ENCODE results near the gene TBCE.
"Not testable (repeated sequence)": the region's sequence is repeated elsewhere in the genome, so short reads cannot be mapped to it uniquely, and the experiment has no call there.

Gene TBCE

DNA sequence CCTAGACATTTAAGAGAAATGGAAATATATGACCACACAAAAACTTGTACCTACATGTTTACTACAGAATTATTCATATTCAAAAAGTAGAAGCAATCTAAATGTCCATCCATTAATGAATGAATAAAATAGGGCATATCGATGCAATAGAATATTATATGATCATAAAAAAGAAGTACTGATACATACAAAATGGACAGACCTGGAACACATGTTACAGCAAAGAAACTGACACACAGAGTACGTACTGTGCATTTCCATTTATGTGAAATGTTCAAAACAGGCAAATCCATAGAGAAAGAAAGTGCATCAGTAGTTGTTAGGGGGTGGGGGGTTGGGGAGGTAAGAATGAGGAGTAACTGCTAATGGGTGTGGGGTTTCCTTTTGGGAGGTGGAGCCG lies 97.8 kb downstream of the TBCE start:
- TF ChIP-seq, protein P1, sequence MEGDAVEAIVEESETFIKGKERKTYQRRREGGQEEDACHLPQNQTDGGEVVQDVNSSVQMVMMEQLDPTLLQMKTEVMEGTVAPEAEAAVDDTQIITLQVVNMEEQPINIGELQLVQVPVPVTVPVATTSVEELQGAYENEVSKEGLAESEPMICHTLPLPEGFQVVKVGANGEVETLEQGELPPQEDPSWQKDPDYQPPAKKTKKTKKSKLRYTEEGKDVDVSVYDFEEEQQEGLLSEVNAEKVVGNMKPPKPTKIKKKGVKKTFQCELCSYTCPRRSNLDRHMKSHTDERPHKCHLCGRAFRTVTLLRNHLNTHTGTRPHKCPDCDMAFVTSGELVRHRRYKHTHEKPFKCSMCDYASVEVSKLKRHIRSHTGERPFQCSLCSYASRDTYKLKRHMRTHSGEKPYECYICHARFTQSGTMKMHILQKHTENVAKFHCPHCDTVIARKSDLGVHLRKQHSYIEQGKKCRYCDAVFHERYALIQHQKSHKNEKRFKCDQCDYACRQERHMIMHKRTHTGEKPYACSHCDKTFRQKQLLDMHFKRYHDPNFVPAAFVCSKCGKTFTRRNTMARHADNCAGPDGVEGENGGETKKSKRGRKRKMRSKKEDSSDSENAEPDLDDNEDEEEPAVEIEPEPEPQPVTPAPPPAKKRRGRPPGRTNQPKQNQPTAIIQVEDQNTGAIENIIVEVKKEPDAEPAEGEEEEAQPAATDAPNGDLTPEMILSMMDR (IDR thresholded peaks at IDR 0.05; ENCODE audit: control insufficient read depth, extremely low read depth, insufficient read depth) = no peak
- H3K4me3 ChIP-seq (ENCODE audit: low read depth, low read length) = no peak overlapping the region
- DNase-seq (ENCODE audit: low read depth) = no peak

GRCh38 chr1:235468004-235468403 lies 100.8 kb downstream of the TBCE start:
- no peak for DNase-seq (ENCODE audit: low read depth)
- H3K4me3 ChIP-seq (ENCODE audit: low read depth, low read length) = no peak overlapping the region
- TF ChIP-seq, protein P1 (IDR thresholded peaks at IDR 0.05; ENCODE audit: control insufficient read depth, extremely low read depth, insufficient read depth) = no peak

DNA sequence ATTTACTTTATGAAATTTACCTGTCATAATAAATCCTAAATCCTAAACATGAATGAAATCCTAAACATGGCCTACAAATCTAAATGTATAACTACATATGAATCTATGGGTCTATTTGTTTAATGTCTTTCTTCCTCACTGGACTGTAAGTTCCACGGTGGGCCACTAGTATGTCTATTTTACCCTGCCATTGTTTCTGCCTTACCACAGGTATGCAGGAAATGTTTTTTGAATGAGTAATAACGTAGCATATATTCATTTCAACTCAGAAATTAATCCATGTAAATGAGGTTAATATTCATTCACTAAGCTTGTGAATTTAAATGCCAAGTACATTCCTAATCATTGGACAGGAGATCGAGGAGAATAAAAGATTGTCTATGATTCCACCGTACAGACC lies 101.7 kb downstream of the TBCE start:
- no peak for DNase-seq (ENCODE audit: low read depth)
- TF ChIP-seq, protein P1 (IDR thresholded peaks at IDR 0.05; ENCODE audit: control insufficient read depth, extremely low read depth, insufficient read depth) = no peak
- H3K4me3 ChIP-seq (ENCODE audit: low read depth, low read length) = no peak overlapping the region

GRCh38 chr1:235469897-235470296 lies 102.7 kb downstream of the TBCE start:
- not testable (repeated sequence) for H3K4me3 ChIP-seq (ENCODE audit: low read depth, low read length); DNase-seq (ENCODE audit: low read depth)

GRCh38 chr1:235470741-235471439 lies 103.7 kb downstream of the TBCE start:
- TF ChIP-seq, protein P1 (IDR thresholded peaks at IDR 0.05; ENCODE audit: control insufficient read depth, extremely low read depth, insufficient read depth) = no peak
- no peak for DNase-seq (ENCODE audit: low read depth)
- H3K4me3 ChIP-seq (ENCODE audit: low read depth, low read length) = no peak overlapping the region

GRCh38 chr1:235473806-235474205 lies 106.6 kb downstream of the TBCE start:
- no peak overlapping the region for H3K4me3 ChIP-seq (ENCODE audit: low read depth, low read length)
- no peak for DNase-seq (ENCODE audit: low read depth)
- TF ChIP-seq, protein P1 (IDR thresholded peaks at IDR 0.05; ENCODE audit: control insufficient read depth, extremely low read depth, insufficient read depth) = no peak

DNA sequence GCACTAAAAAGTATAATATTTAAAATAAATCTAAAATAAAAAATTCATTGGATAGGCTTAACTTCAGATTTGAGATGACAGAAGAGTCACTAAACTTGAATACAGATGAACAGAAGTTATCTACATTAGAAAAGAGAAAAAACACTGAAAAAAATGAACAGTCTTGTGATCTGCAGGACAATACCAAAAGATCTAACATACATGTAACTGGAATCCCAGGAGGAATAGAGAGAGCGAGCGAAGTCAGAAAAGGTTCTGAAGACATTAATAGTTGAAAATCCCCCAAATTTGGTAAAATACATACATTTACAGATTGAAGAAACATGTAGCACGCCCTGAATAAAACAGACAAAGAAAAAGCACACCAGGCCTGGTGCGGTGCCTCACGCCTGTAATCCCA lies 115.9 kb downstream of the TBCE start:
- H3K4me3 ChIP-seq (ENCODE audit: low read depth, low read length) = no peak overlapping the region
- DNase-seq (ENCODE audit: low read depth) = no peak
- TF ChIP-seq, protein P1 (IDR thresholded peaks at IDR 0.05; ENCODE audit: control insufficient read depth, extremely low read depth, insufficient read depth) = no peak
